Right cardiac atrium (tissue), 5 donors: ENCODE results near the gene TSPAN12. TPM values are rescaled to one million over a fixed set of nuclear protein-coding genes. Genes with fewer than 3 reads are reported as not detected.
"Not testable (repeated sequence)": the region's sequence is repeated elsewhere in the genome, so short reads cannot be mapped to it uniquely, and the experiment has no call there.

Source experiments
- ATAC-seq, 2 donors: fragments of 200-7000 bp; cut with Tn5 transposase; one replicate each; pipeline versions ENCODE4 v1.8.0 to v1.9.1; 2020; ENCODE audit warnings: moderate library complexity in 2 of 2, mild to moderate bottlenecking in 1 of 2
- DNase-seq, 3 donors: peaks; one replicate each; pipeline ENCODE4 v3.0.0-alpha.2; 2020
- H3K27ac ChIP-seq: one replicate; pipeline ENCODE4 v1.5.1; 2013; ENCODE audit warnings: mild to moderate bottlenecking, low read length, control low read depth, moderate library complexity
- H3K27me3 ChIP-seq: one replicate; pipeline ENCODE4 v1.6.1; 2013; ENCODE audit not compliant: control insufficient read depth, insufficient read depth
- H3K4me1 ChIP-seq: one replicate; pipeline ENCODE4 v1.6.1; 2013; ENCODE audit warnings: low read length; ENCODE audit not compliant: control insufficient read depth, insufficient read depth
- H3K4me3 ChIP-seq: one replicate; pipeline ENCODE4 v1.5.1; 2013; ENCODE audit warnings: low read length, control low read depth
- H3K9me3 ChIP-seq: one replicate; pipeline ENCODE4 v1.6.1; 2013; ENCODE audit warnings: low read length; ENCODE audit not compliant: control insufficient read depth
- WGBS: extraction: QIAGEN DNeasy Blood & Tissue Kit; methylation state at CpG from one replicate; pipeline ENCODE4 v1.1.7; 2013; 5-methylcytosine and 5-hydroxymethylcytosine counted together
- intact Hi-C, 4 donors: fragments of 100-400 bp; cut with DNase I; formaldehyde crosslinking; loops; one replicate each; pipeline versions ENCODE4 v1.11.0 to v1.14.0; 2022 to 2023
- polyA plus RNA-seq: library from polyadenylated mRNA; stranded (reverse); fragments of 200-250 nt; gene quantifications from one replicate; pipeline ENCODE4 v1.2.3, GENCODE V29; 2013
- total RNA-seq, 4 donors: library from RNA; stranded (reverse); fragmentation: NEBNext Ultra II Directional; extraction: Animal tissue kit (Norgen Biotek cat#: 25700); gene quantifications; one replicate each; pipeline ENCODE4 v1.2.1, GENCODE V29; 2021
- donor health status: healthy with polysubstance abuse.
- donor health status: DM: no; HTN: yes; CAD: no.
- donor health status: DM: no; HTN: no; CAD: no.
- donor health status: DM: no; HTN: yes; CAD: no; lungs with severe emphysema.
- donor health status: DM: yes; HTN: yes; CAD: no.

The TSPAN12 gene
- total and polyA plus RNA-seq, 5 donors, result 37.6 to 63.7 (median 59.3) TPM

GRCh38 chr7:120785095-120785494 is 72.8 kb downstream of the TSPAN12 start:
- 60% methylated on average over 1 of the region's 1 CpG for WGBS
- intact Hi-C loops, result no loop called here
- Histone ChIP-seq H3K27me3 (no peaks in the 10 kb centered on the region), H3K4me1 (no peaks in the 10 kb centered on the region), H3K9me3 (no peaks in the 10 kb centered on the region), H3K27ac (no peak overlapping the region), H3K4me3 (no peak overlapping the region)
- no peak for DNase-seq
- no peak for ATAC-seq

GRCh38 chr7:120783721-120784120 is 74.2 kb downstream of the TSPAN12 start:
- Histone ChIP-seq H3K27ac (no peak overlapping the region), H3K27me3 (no peaks in the 10 kb centered on the region), H3K4me1 (no peaks in the 10 kb centered on the region), H3K9me3 (no peaks in the 10 kb centered on the region), H3K4me3 (no peak overlapping the region)
- ATAC-seq (no peak), DNase-seq (no peak)
- WGBS, result 64% methylated on average over 5 of the region's 5 CpGs
- intact Hi-C loops, result no loop called here

- Histone ChIP-seq H3K9me3 (no peaks in the 10 kb centered on the region), H3K27me3 (no peaks in the 10 kb centered on the region), H3K27ac (no peak overlapping the region), H3K4me1 (no peaks in the 10 kb centered on the region), H3K4me3 (no peak overlapping the region)
- no peak for DNase-seq
- 91% methylated on average over 6 of the region's 6 CpGs for WGBS
- intact Hi-C loops, result no loop called here
- ATAC-seq, result no peak
These were observed 74.7 kb downstream of the TSPAN12 start for GRCh38 chr7:120783273-120783672.

- H3K4me3 ChIP-seq, DNase-seq, ATAC-seq, intact Hi-C loops, H3K27ac ChIP-seq, H3K4me1 ChIP-seq, H3K27me3 ChIP-seq, H3K9me3 ChIP-seq: not testable (repeated sequence)
- 96% methylated on average over 10 of the region's 10 CpGs for WGBS
These were observed 76.0 kb downstream of the TSPAN12 start for GRCh38 chr7:120781924-120782323.

- no peak for ATAC-seq
- H3K9me3 ChIP-seq, result no peaks in the 10 kb centered on the region
- no peak overlapping the region for H3K4me3 ChIP-seq
- H3K27me3 ChIP-seq, result no peaks in the 10 kb centered on the region
- no peaks in the 10 kb centered on the region for H3K4me1 ChIP-seq
- H3K27ac ChIP-seq, result no peak overlapping the region
- no peak for DNase-seq
- WGBS, result 76% methylated on average over 6 of the region's 6 CpGs
- intact Hi-C loops, result no loop called here
These were observed 77.0 kb downstream of the TSPAN12 start for GRCh38 chr7:120780938-120781337.

- H3K9me3 ChIP-seq, H3K27ac ChIP-seq, H3K27me3 ChIP-seq, DNase-seq, ATAC-seq, H3K4me3 ChIP-seq, intact Hi-C loops, H3K4me1 ChIP-seq: not testable (repeated sequence)
- WGBS, result 89% methylated on average over 7 of the region's 7 CpGs
These were observed 77.5 kb downstream of the TSPAN12 start for GRCh38 chr7:120780451-120780850.

GRCh38 chr7:120779078-120779477 is 78.9 kb downstream of the TSPAN12 start:
- not testable (repeated sequence) for DNase-seq

GRCh38 chr7:120775755-120776154 is 82.2 kb downstream of the TSPAN12 start:
- Histone ChIP-seq H3K27ac (no peak overlapping the region), H3K9me3 (no peaks in the 10 kb centered on the region)
- DNase-seq, result no peak

More at GRCh38 chr7:120779078-120779477, 78.9 kb downstream of the TSPAN12 start:
- H3K9me3 ChIP-seq, H3K4me1 ChIP-seq, intact Hi-C loops, H3K27ac ChIP-seq, H3K27me3 ChIP-seq, ATAC-seq, H3K4me3 ChIP-seq: not testable (repeated sequence)
- 92% methylated on average over 8 of the region's 8 CpGs for WGBS

GRCh38 chr7:120774481-120774880 is 83.5 kb downstream of the TSPAN12 start:
- Histone ChIP-seq H3K4me1 (no peaks in the 10 kb centered on the region), H3K27me3 (no peaks in the 10 kb centered on the region), H3K27ac (no peak overlapping the region), H3K4me3 (no peak overlapping the region), H3K9me3 (no peaks in the 10 kb centered on the region)
- WGBS, result 75% methylated on average over 3 of the region's 3 CpGs
- intact Hi-C loops, result no loop called here
- ATAC-seq (no peak), DNase-seq (no peak)

More at GRCh38 chr7:120775755-120776154, 82.2 kb downstream of the TSPAN12 start:
- H3K4me1 ChIP-seq, result no peaks in the 10 kb centered on the region
- no peak for ATAC-seq
- H3K27me3 ChIP-seq, result no peaks in the 10 kb centered on the region
- intact Hi-C loops, result no loop called here
- no peak overlapping the region for H3K4me3 ChIP-seq

GRCh38 chr7:120770206-120770605 is 87.7 kb downstream of the TSPAN12 start:
- no peaks in the 10 kb centered on the region for H3K27me3 ChIP-seq
- no peaks in the 10 kb centered on the region for H3K4me1 ChIP-seq
- intact Hi-C loops, result no loop called here
- H3K27ac ChIP-seq, result no peak overlapping the region
- WGBS, result 72% methylated on average over 3 of the region's 3 CpGs
- no peaks in the 10 kb centered on the region for H3K9me3 ChIP-seq
- no peak overlapping the region for H3K4me3 ChIP-seq
- DNase-seq (no peak), ATAC-seq (no peak)

- intact Hi-C loops, result no loop called here
- H3K4me3 ChIP-seq, result no peak overlapping the region
- ATAC-seq, result no peak
These were observed 97.1 kb downstream of the TSPAN12 start for GRCh38 chr7:120760851-120761250.

GRCh38 chr7:120760050-120760449 is 97.9 kb downstream of the TSPAN12 start:
- DNase-seq, result no peak
- no peak for ATAC-seq
- no peaks in the 10 kb centered on the region for H3K9me3 ChIP-seq
- intact Hi-C loops, result no loop called here
- WGBS, result 63% methylated on average over 2 of the region's 2 CpGs
- H3K27me3 ChIP-seq, result no peaks in the 10 kb centered on the region
- no peaks in the 10 kb centered on the region for H3K4me1 ChIP-seq
- no peak overlapping the region for H3K4me3 ChIP-seq
- H3K27ac ChIP-seq, result no peak overlapping the region

More at GRCh38 chr7:120760851-120761250, 97.1 kb downstream of the TSPAN12 start:
- WGBS, result 48% methylated on average over 3 of the region's 3 CpGs
- no peak overlapping the region for H3K27ac ChIP-seq
- H3K4me1 ChIP-seq, result no peaks in the 10 kb centered on the region
- H3K27me3 ChIP-seq, result no peaks in the 10 kb centered on the region
- no peak for DNase-seq
- H3K9me3 ChIP-seq, result no peaks in the 10 kb centered on the region
